ENCODE measurements around the gene FOXK2. TPM values are rescaled to one million over a fixed set of nuclear protein-coding genes. Genes with fewer than 3 reads are reported as not detected.
"Not testable (repeated sequence)": the region's sequence is repeated elsewhere in the genome, so short reads cannot be mapped to it uniquely, and the experiment has no call there.

Gene FOXK2
- total RNA-seq, 1 donor from 2014 or later = 88.3 TPM

- no peak for DNase-seq (ENCODE audit: low spot score in 2 of 2, unreplicated experiment in 2 of 2)
- Mint-ChIP-seq H3K27me3 (ENCODE audit: low read depth) (no peaks in the 10 kb centered on the region), H3K4me3 (no peak overlapping the region), H3K4me1 (no peaks in the 10 kb centered on the region), H3K36me3 (peaks cover 19% of the 10 kb centered on the region), H3K9me3 (no peaks in the 10 kb centered on the region), H3K27ac (no peak overlapping the region)
- TF ChIP-seq, protein P1, sequence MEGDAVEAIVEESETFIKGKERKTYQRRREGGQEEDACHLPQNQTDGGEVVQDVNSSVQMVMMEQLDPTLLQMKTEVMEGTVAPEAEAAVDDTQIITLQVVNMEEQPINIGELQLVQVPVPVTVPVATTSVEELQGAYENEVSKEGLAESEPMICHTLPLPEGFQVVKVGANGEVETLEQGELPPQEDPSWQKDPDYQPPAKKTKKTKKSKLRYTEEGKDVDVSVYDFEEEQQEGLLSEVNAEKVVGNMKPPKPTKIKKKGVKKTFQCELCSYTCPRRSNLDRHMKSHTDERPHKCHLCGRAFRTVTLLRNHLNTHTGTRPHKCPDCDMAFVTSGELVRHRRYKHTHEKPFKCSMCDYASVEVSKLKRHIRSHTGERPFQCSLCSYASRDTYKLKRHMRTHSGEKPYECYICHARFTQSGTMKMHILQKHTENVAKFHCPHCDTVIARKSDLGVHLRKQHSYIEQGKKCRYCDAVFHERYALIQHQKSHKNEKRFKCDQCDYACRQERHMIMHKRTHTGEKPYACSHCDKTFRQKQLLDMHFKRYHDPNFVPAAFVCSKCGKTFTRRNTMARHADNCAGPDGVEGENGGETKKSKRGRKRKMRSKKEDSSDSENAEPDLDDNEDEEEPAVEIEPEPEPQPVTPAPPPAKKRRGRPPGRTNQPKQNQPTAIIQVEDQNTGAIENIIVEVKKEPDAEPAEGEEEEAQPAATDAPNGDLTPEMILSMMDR (IDR thresholded peaks at IDR 0.05; ENCODE audit: unreplicated experiment) = no peak
These were observed 52.3 kb downstream of the FOXK2 start for GRCh38 chr17:82571855-82572254.

GRCh38 chr17:82574041-82574440, 54.5 kb downstream of the FOXK2 start:
- H3K4me1 Mint-ChIP-seq = no peaks in the 10 kb centered on the region
- no peak overlapping the region for H3K27ac Mint-ChIP-seq
- no peak overlapping the region for H3K4me3 Mint-ChIP-seq
- no peak for DNase-seq (ENCODE audit: low spot score in 2 of 2, unreplicated experiment in 2 of 2)
- TF ChIP-seq, protein P1 (IDR thresholded peaks at IDR 0.05; ENCODE audit: unreplicated experiment) = no peak
- H3K27me3 Mint-ChIP-seq (ENCODE audit: low read depth) = no peaks in the 10 kb centered on the region
- H3K9me3 Mint-ChIP-seq = no peaks in the 10 kb centered on the region
- H3K36me3 Mint-ChIP-seq = peaks cover 23% of the 10 kb centered on the region

- not testable (repeated sequence) for H3K4me1 Mint-ChIP-seq; DNase-seq (ENCODE audit: low spot score in 2 of 2, unreplicated experiment in 2 of 2); H3K4me3 Mint-ChIP-seq; H3K9me3 Mint-ChIP-seq; H3K27me3 Mint-ChIP-seq (ENCODE audit: low read depth); H3K27ac Mint-ChIP-seq
- H3K36me3 Mint-ChIP-seq = peaks cover 23% of the 10 kb centered on the region
These were observed 56.2 kb downstream of the FOXK2 start for GRCh38 chr17:82575581-82576221.

- TF ChIP-seq, protein P1 (IDR thresholded peaks at IDR 0.05; ENCODE audit: unreplicated experiment) = no peak
- Mint-ChIP-seq H3K4me1 (no peaks in the 10 kb centered on the region), H3K36me3 (peaks cover 17% of the 10 kb centered on the region), H3K27ac (no peak overlapping the region), H3K9me3 (no peaks in the 10 kb centered on the region), H3K27me3 (ENCODE audit: low read depth) (no peaks in the 10 kb centered on the region), H3K4me3 (no peak overlapping the region)
- no peak for DNase-seq (ENCODE audit: low spot score in 2 of 2, unreplicated experiment in 2 of 2)
These were observed 57.8 kb downstream of the FOXK2 start for GRCh38 chr17:82577300-82577699.

- H3K27ac Mint-ChIP-seq; H3K4me3 Mint-ChIP-seq; DNase-seq (ENCODE audit: low spot score in 2 of 2, unreplicated experiment in 2 of 2); H3K9me3 Mint-ChIP-seq; H3K4me1 Mint-ChIP-seq; H3K27me3 Mint-ChIP-seq (ENCODE audit: low read depth): not testable (repeated sequence)
- peaks cover 19% of the 10 kb centered on the region for H3K36me3 Mint-ChIP-seq
These were observed 60.4 kb downstream of the FOXK2 start for GRCh38 chr17:82579969-82580368.

- no peaks in the 10 kb centered on the region for H3K9me3 Mint-ChIP-seq
- no peak for DNase-seq (ENCODE audit: low spot score in 2 of 2, unreplicated experiment in 2 of 2)
- H3K36me3 Mint-ChIP-seq = peaks cover 26% of the 10 kb centered on the region
- no peaks in the 10 kb centered on the region for H3K27me3 Mint-ChIP-seq (ENCODE audit: low read depth)
- H3K27ac Mint-ChIP-seq = no peak overlapping the region
- TF ChIP-seq, protein P1 (IDR thresholded peaks at IDR 0.05; ENCODE audit: unreplicated experiment) = no peak
- no peaks in the 10 kb centered on the region for H3K4me1 Mint-ChIP-seq
- H3K4me3 Mint-ChIP-seq = no peak overlapping the region
These were observed 62.7 kb downstream of the FOXK2 start for GRCh38 chr17:82582213-82582612.

- Mint-ChIP-seq H3K4me3 (no peak overlapping the region), H3K36me3 (peaks cover 30% of the 10 kb centered on the region), H3K4me1 (no peaks in the 10 kb centered on the region), H3K9me3 (no peaks in the 10 kb centered on the region), H3K27me3 (ENCODE audit: low read depth) (no peaks in the 10 kb centered on the region), H3K27ac (no peak overlapping the region)
- TF ChIP-seq, protein P1 (IDR thresholded peaks at IDR 0.05; ENCODE audit: unreplicated experiment) = no peak
- DNase-seq (ENCODE audit: low spot score in 2 of 2, unreplicated experiment in 2 of 2) = no peak
These were observed 63.2 kb downstream of the FOXK2 start for GRCh38 chr17:82582709-82583108.
